HG03175 (cell line): ENCODE measurements around the gene FUCA2.
"Not testable (repeated sequence)": the region's sequence is repeated elsewhere in the genome, so short reads cannot be mapped to it uniquely, and the experiment has no call there.

Experiments
- ATAC-seq: cut with Tn5 transposase; IDR thresholded peaks from one replicate; pipeline ENCODE4 v1.9.1; 2021; ENCODE audit warnings: mild to moderate bottlenecking, moderate library complexity; ENCODE audit not compliant: unreplicated experiment

Gene FUCA2

GRCh38 chr6:143501851-143502250 is 9.7 kb downstream of the FUCA2 start:
- ATAC-seq: no peak

- ATAC-seq: no peak
These were observed 13.1 kb downstream of the FUCA2 start for GRCh38 chr6:143498428-143498827.

- ATAC-seq: no peak
These were observed 14.5 kb downstream of the FUCA2 start for GRCh38 chr6:143496974-143497373.

- no peak for ATAC-seq
These were observed 20.7 kb downstream of the FUCA2 start for GRCh38 chr6:143490775-143491174.

GRCh38 chr6:143490244-143490643 is 21.3 kb downstream of the FUCA2 start:
- no peak for ATAC-seq

- no peak for ATAC-seq
These were observed 24.8 kb downstream of the FUCA2 start for GRCh38 chr6:143486752-143487151.

- ATAC-seq: no peak
These were observed 25.6 kb downstream of the FUCA2 start for GRCh38 chr6:143485967-143486366.

- ATAC-seq: no peak
These were observed 28.9 kb downstream of the FUCA2 start for GRCh38 chr6:143482593-143482992.

- ATAC-seq: no peak
These were observed 32.9 kb downstream of the FUCA2 start for GRCh38 chr6:143478479-143479062.

GRCh38 chr6:143476545-143476944 is 35.0 kb downstream of the FUCA2 start:
- ATAC-seq: no peak

- ATAC-seq: no peak
These were observed 39.7 kb downstream of the FUCA2 start for GRCh38 chr6:143471822-143472221.

GRCh38 chr6:143468823-143469222 is 42.7 kb downstream of the FUCA2 start:
- not testable (repeated sequence) for ATAC-seq

- no peak for ATAC-seq
These were observed 43.5 kb downstream of the FUCA2 start for GRCh38 chr6:143468026-143468425.

- ATAC-seq: no peak
These were observed 46.0 kb downstream of the FUCA2 start for GRCh38 chr6:143465546-143465945.

GRCh38 chr6:143457563-143458359 is 53.8 kb downstream of the FUCA2 start:
- ATAC-seq: no peak

- ATAC-seq: no peak
These were observed 60.0 kb downstream of the FUCA2 start for GRCh38 chr6:143451531-143451930.

- peak; percentile 95 for ATAC-seq
These were observed 60.8 kb downstream of the FUCA2 start, which contains the start of the genes ADAT2 and PEX3 for GRCh38 chr6:143450453-143451371. TSS of gene ADAT2 (minus strand) at chr6:143450695. CDS start at chr6:143450658, 37 bp downstream. TSS of gene PEX3 (plus strand) at chr6:143450805. CDS start at chr6:143451043, 238 bp downstream.

GRCh38 chr6:143449714-143450452 is 61.6 kb downstream of the FUCA2 start:
- peak; percentile 16 for ATAC-seq

- no peak for ATAC-seq
These were observed 62.3 kb downstream of the FUCA2 start for GRCh38 chr6:143449082-143449713.

GRCh38 chr6:143447865-143448264 is 63.7 kb downstream of the FUCA2 start:
- ATAC-seq: not testable (repeated sequence)
